HG02852 (cell line): ENCODE data around the gene SRGAP3.

Experiments used
- ATAC-seq: cut with Tn5 transposase; IDR thresholded peaks from one replicate; pipeline ENCODE4 v1.9.1; 2021; ENCODE audit warnings: mild to moderate bottlenecking, moderate library complexity; ENCODE audit not compliant: unreplicated experiment

SRGAP3 gene

DNA sequence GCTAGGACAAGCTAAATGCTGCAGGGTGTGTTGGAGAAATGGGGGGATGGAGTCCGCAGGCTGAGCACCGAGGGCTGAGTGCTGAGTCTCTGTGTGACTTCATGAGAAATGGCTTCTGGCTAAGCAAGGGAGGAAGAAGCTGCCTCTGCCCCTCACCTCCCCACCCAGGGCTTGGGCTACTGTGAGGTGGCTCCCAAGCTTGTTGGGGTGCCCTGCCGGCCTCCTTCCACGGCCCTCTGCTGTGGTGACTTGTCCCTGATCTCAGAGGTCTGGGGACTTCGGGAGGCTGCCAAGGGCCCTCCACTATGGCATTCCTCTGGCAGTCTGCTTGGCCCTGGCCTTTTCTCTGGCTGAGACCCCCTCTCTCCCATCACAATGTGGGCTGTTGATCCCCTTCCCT, 256.1 kb downstream of the SRGAP3 start:
- no peak for ATAC-seq

DNA sequence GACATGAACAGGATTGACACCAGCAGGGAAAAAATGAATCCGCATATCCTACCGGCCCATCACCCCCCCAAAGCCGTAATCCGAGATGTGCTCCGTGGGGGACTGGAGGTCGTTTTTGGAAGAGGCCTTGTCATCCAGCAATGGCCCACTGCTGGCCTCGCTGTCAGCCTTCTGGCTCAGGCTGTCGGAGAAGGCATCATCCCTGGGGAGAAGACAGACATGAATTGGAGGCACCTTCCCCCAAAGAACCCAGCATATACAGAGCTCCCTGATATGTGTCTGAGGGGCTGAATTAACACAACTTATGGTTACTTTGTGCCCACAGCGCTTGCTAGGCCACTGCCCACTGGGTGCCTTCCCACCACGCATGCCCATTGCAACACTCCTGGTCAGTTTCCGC, 256.6 kb downstream of the SRGAP3 start:
- ATAC-seq, result no peak

DNA sequence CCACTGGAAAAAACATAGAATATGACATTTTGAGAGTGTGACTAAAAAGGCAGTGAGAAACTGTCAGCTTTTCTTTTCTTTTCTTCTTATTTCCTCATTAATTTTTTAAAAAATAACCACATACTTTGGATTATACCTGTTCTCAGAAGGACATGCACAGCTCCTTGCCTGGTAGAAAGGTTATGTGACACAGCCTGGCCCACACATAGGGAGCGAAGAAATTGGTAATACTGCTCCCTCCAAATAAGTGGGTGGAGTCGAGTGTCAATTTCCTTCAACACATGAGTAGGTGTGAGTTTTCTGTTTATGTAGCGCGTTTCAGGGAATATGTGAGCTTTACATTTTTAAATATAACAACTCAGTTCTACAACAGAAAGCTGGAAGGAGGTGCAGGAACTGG, 257.2 kb downstream of the SRGAP3 start:
- ATAC-seq, result no peak

DNA sequence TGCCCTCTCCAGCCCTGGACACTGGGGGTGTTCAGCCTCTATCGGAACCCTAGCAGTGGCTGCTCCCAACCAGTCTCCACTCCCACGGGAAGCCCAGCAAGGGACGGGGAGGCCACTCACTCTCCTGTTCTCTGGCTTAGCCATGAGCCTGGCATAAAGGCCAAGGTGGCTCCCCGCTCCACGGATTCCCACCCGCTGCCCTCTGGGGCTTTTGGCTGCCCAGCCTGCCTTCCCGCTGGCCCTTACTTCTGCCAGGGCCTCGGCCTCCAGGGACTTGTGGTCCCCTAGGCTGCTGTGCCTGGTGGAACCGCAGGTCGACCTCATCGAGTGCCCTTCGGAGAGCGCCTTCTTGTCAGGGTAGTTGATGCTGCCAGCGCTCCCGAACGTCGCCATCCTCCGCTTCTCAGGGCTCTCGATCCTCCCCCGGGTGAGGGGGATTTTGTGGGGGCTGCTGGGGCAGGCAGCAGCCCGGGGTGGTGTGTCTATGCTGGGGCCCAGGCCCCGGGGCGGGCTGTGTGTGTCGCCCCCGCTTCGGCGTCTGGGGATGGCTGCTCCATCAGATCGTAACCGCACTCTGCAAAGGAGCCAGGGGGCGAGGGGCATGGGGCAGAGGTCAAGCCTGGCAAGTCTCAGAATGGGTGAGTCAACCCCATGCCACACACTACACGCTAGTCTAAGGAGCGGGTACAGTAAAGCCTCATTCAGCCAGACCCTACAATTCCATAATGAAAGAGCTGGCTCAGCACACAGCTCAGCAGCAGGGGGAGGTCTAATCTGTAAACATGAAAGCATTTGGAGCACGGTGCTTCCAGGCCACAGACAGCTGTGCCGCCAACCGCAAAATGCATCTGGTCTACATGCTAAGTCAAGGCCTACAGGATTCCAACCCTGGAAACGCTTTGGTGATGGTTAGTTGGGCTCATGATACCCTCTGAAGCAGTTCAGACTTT, 258.9 kb downstream of the SRGAP3 start:
- ATAC-seq, result no peak

DNA sequence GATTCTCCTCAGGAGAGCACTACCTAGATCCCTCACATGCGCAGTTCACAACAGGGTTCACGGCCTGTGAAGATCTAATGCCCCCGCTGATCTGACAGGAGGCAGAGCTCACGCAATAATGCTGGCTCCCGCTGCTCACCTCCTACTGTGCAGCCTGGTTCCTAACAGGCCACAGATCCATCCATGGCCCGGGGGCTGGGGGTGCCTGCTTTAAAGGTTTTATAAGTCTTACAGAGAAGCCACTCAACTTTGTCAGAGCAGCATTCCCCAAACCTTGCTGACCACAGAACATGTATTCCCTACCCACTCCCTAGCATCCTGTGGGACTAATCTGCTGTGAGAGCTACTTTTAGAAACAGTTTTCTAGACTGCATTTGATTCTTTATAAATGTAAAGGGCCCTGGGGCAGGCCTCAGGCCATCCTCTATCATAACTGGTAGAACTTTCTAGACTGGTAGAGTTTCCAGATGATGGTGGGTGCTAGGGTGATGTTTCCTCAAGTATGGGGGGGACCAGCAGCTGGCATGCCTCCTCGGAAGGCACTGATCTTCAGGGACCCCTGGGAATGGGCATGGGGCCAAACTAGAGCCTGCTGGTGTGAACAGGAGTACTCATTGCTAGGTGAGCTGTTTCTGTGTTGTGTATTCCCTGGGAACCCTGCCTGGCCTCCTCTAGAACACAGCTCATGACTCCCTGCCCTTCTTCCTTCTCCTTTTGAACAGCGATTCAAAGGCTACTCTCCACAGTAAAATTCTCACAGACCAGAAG, 260.5 kb downstream of the SRGAP3 start:
- ATAC-seq, result no peak

DNA sequence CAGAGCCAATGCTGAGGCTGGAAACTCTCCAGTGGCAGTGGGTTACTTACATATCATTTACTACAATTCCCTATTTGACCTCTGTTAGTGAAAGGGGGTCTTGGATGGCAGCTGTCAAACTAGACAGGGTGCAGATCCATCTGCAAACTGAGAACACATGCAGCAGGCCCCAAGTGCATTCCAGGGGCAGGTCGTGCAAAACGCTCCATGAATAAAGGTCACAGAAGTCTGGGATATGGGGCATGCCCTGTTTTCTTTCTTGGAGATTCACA, 261.1 kb downstream of the SRGAP3 start:
- no peak for ATAC-seq

DNA sequence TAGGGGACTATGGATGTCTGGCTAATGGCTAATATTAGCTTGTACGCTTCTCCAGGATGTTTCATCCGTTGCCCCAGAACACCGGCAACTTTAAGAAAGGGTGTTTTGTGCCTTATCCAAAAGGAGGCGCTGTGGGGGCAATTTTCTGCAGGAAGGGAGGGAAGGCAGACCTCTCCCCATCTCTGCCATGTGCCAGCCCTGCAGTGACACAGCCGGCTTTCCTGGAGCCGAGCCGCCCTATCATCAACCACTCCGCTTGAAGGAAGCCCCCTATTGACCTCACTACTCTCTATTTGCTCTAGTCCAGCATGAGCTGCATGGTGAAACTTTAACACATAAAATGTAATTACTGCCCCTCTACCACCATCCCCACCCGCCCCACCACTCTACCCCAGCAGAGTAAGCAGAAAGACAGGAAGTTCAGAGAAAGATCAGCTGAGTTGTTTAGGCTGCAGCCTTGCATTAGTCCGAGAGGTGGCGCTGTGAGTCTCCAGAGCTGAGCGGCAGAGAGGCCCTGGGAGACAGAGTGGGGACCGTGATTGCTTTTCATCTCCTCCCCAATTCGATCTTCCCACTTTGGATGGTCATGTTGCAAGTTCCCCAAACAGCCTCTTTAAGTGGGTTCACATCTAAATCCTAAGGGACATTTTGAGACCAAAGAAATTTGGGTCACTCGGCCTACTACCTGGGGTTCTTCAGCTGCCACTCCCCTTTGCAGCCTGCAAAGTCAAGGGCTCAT, 261.6 kb downstream of the SRGAP3 start:
- ATAC-seq, result peak; percentile 80

DNA sequence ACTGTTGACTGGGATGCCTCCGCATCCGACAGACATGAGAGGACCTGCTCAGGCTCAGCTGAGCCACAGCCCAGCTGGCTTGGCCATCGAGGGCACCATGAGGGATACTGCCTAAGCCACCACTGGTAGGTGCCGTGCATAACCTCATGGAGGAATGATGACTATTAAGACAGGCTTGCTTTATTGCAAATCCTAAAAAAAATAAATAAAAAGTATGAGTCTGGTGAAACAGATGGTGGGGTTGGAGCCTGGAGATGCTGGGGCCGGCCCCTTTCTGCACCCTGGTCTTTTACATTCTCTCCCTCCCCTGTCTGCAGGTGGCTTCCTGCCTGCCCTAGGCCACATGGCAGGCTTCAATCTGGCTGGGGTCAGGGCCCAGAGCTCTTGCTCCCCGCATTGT, 262.2 kb downstream of the SRGAP3 start:
- no peak for ATAC-seq

DNA sequence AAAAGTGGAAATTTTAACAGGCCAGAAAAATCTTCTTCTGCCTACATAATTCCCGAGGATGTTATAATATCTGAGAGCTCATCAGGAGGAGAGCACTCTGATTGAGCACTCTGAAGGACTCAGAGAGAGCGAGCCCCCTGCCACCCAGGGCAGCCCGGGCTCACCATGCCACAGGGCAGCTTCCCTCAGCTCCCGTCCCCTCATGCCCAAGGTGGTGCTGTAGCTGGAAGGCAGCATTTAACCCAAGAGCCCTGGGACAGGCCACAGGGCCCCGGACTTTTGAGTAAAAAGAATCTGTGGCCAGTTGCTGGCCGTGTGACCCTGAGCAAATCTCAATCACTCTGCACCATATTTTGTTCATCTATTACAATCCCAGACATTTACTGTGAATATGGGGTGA, 262.7 kb downstream of the SRGAP3 start:
- no peak for ATAC-seq

DNA sequence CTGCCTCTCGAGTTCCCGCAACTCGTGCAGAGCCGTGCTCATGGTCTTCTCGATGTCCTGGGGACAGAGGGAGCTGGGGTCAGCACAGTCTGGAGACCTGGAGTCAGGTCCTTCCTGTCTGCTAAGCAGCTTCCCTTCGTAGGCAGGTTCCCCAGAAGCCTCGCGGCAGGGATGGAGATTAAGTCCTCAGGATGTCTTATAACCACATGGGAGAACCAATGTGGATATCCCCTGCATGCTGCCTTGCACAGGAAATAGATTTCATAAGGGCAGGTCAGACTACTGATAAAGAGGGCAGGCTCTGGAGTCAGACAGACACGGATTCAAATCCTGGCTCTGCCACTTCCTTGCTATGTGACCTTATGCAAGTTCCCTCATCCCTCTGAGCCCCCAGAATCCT, 263.6 kb downstream of the SRGAP3 start:
- no peak for ATAC-seq

DNA sequence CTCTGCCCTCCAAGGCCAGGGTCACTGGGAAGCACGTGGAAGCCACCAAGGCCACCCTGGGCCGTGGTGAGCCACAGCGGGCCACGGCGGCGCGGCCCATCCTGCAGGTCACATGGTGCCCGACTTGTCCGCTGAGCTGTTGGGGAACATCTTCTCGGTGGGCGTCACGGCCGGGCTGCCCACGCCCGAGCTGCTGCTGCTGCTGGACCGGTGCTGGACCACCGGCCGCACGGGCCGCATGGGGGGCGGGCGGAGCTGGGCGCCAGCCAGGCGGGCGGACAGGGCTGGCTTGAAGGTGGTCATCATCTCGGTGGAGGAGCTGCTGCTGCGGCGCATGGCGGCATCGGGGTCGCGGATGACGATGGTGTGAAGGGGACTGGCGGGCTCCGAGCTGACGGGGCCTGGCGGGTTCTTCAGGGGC, 264.0 kb downstream of the SRGAP3 start:
- ATAC-seq, result no peak

DNA sequence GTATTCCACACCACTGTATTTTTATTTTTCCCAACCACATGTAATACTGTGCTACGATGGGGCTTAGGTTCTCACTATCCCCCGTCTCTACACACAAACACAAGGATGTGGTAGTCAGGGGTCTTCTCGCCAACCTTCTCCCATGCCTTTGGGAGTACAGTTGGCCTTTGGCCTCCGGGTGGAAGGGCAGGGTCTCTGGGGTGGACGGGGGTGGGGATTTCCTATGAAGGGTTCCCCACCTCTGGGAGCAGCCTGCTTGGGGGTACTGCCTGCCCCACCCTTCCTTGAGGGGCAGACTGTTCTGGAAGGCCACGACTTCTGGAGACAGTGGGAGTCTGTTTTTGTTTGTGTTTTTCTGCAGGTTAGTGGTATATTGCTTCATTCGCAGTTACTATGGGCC, 264.9 kb downstream of the SRGAP3 start:
- ATAC-seq, result no peak

DNA sequence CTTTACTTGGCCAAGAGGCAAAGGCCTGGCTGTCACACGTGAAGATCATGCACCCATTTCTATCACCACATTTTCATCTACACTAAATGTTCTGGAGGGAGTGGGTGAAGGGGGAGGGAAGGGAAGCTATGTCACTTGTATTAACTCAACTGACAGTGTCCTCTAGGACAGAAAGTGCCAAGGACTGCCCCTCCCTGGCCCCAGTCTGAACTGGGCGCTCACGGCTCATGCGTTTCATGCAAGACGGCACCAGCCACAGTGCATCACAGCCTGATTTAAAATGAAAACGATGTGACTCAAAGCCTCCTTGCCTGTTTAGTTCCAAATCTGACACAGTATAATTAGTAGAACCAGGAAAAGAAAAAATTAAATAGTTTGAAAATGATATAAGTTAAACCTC, 265.4 kb downstream of the SRGAP3 start:
- ATAC-seq, result no peak

DNA sequence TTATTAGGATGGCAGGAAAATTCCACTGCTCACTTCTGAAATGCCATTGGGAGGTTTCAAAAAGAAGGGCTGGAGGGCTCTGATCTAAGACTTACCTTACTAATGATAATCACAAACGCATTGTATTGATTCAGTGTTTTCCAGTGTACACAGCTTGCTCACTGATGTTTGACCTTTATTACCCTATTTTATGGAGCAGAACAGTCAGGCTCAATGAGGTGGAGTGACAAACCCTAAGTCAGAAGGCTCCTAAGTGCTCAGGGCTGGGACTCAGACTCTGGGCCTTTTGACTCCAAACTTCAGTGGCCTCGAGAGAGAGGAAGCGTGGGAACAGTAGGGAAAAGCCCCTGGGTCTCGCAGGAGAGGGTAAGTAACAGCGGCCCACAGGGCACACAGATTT, 265.9 kb downstream of the SRGAP3 start:
- no peak for ATAC-seq

DNA sequence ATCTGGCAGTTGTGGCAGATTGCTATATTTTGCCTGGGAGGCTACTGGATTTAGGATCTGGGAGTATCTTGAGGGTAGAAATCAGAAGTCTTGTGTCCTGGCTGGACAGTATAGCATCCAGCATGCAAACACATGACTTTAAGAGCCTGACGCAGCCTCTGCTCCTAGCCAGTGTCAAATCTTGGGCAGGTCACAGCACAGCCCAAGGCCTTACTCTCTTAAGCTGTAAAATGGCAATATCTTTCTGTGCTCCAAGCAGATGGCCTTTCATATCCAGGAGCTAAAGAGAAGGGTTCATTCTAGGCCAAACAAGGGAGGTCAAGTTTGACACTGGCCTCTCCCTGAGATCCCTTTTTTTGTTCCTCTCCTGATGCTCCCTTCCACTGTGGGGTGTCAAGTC, 266.4 kb downstream of the SRGAP3 start:
- ATAC-seq, result no peak

DNA sequence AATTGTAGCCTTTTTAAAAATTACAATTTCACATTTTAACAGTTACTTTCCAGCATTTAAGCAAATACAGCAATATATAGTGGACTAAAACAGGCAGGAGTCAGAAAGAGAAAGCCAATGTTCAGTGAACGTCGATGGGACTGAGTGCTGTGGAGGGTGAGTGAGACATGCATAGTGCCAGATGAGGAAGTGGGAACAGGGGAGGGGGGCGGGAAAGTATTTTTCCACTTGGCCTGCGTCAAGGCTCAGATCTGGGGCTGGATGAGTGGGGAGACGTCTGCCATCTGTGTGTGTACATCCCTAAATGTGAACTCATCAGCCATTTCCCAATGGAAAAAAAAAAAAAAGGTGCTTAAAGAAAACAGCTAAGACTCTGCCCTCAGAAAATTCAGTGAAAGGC, 266.9 kb downstream of the SRGAP3 start:
- no peak for ATAC-seq

DNA sequence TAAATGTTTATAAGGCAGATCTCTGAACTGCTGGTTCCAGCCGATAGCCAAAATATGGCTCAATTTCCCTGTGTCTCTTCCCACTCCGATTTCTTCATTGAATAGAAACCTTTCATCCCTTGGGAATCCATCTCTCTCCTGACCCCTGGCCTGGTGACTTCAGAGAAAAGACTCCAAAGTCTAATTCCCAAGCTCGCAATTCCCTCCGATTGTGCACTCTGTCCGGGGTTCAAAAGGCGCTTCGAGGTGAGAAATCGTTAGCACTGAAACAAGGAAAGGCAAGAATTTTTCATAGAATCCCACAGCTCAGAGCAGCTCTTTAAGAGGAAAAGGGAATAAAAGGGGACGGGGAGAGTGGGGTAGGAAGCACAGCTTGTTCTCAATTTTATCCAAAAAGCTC, 267.7 kb downstream of the SRGAP3 start:
- no peak for ATAC-seq

DNA sequence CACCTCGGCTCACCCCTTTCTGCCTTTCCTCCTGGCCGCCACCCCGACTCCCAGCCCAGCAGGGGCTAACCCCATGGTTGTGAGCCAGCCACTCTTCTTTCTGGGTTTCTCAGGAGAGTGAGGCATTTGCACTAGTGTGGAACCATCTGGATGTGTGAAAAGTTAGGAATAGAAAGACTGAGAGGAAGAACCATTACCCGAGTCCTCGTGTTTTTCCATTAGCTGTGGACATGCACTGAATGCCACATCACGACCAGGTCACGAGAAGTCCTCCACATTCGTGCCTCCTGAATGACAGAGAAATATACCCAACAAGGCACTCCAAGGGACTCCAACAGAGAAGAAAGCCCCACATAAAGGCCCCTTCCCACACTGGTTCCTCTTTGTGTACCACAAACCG, 268.1 kb downstream of the SRGAP3 start:
- ATAC-seq, result no peak

DNA sequence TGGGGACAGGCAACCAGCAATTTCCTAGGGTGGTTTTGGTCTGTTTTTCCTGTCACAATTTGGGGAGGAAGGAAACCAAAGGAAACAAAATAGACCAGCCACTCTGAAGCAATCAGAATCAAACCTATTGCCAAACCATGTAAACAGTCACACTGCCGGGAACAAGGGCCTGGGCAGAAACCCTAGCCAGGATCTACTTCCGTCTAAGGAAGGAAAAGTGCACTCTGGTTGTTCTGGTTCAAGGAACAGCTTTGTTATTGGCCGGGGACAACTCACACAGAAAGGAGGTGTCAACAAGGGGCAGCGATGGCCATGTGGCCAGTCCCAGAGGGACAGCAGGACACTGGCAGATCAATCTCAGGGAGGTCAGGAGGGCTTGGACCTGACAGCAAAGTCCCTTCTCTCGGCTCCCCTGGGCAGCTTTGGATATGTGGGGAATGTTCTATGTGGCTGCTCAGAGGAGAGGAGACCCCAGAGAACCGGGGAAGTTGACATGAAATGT, 268.6 kb downstream of the SRGAP3 start:
- no peak for ATAC-seq

DNA sequence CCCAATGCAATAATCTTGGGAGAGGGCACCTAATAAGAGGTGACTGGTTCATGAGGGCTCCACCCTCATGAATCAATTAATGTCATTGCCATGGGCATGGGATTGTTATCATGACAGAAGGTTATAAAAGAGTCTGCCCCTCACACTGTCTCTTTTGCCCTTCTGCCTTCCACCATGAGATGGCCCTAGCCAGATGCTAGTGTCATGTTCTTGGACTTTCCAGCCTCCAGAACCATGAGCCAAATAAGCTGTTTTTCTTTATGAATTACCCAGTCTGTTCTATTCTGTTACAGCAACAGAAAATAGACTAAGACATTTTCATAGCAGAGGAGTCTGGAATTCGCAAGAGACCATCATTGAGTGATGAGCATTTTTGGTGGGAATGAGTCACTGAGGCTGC, 270.2 kb downstream of the SRGAP3 start:
- ATAC-seq, result no peak

DNA sequence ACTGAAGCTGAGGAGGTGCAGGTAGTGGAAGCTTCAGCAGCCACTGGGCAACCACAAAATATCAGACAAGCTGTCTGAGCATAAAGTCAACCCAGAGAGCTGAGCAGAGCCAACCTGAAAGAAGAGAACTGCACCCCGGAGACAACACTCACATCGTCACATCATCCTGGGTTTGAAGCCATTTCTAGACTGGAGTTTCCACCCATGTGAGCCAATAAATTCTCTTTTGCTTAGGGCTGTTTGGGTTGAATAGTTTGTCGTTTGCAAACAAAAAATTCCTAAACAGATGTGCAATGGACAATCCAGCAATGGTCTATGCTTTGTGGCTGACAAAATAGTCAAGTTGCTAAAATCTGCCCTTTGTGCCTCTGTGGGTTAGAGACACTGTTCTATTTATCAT, 270.9 kb downstream of the SRGAP3 start:
- no peak for ATAC-seq
